MM.1S (cell line): Measurements from ENCODE around the gene MYL5.

ENCODE experiments used
- DNase-seq: peaks from one replicate; pipeline ENCODE4 v3.0.0-alpha.2; 2015
- H2AFZ ChIP-seq: fragments of 300-600 bp; sonication (generic); 2 replicates; pipeline ENCODE4 v1.6.0; 2016; ENCODE audit warnings: antibody characterized with exemption, low read length
- H3F3A ChIP-seq: fragments of 300-600 bp; sonication (generic); 2 replicates; pipeline ENCODE4 v1.6.1; 2016; ENCODE audit warnings: mild to moderate bottlenecking, antibody characterized with exemption, low read length, moderate library complexity, mixed read lengths; ENCODE audit not compliant: insufficient read depth
- H3K27ac ChIP-seq: fragments of 300-600 bp; sonication (generic); 2 replicates; pipeline ENCODE4 v1.5.1; 2016; ENCODE audit warnings: mild to moderate bottlenecking, low read length
- H3K27me3 ChIP-seq: fragments of 300-600 bp; sonication (generic); replicated peaks from 2 replicates; pipeline ENCODE4 v1.6.0; 2016; ENCODE audit warnings: low read length; ENCODE audit not compliant: insufficient read depth
- H3K36me3 ChIP-seq: fragments of 300-600 bp; sonication (generic); replicated peaks from 2 replicates; pipeline ENCODE4 v1.6.1; 2016; ENCODE audit warnings: mild to moderate bottlenecking, low read length, mixed read lengths; ENCODE audit not compliant: insufficient read depth
- H3K4me1 ChIP-seq: fragments of 300-600 bp; sonication (generic); 2 replicates; pipeline ENCODE4 v1.6.1; 2016; ENCODE audit warnings: low read length, mixed read lengths
- H3K4me2 ChIP-seq: fragments of 300-600 bp; sonication (generic); 2 replicates; pipeline ENCODE4 v1.6.0; 2016; ENCODE audit warnings: low read depth, low read length
- H3K4me3 ChIP-seq: fragments of 300-600 bp; sonication (generic); 2 replicates; pipeline ENCODE4 v1.5.1; 2016; ENCODE audit warnings: low read length, mixed read lengths
- H3K79me2 ChIP-seq: fragments of 300-600 bp; sonication (generic); 2 replicates; pipeline ENCODE4 v1.6.1; 2016; ENCODE audit warnings: mixed run types, low read length, mixed read lengths
- H3K9ac ChIP-seq: fragments of 300-600 bp; sonication (generic); 2 replicates; pipeline ENCODE4 v1.6.1; 2016; ENCODE audit warnings: low read length, mixed read lengths
- H3K9me2 ChIP-seq: fragments of 300-600 bp; sonication (generic); replicated peaks from 2 replicates; pipeline ENCODE4 v1.6.1; 2016; ENCODE audit warnings: mild to moderate bottlenecking, low read length, mixed read lengths; ENCODE audit not compliant: insufficient read depth
- H3K9me3 ChIP-seq: fragments of 300-600 bp; sonication (generic); replicated peaks from 2 replicates; pipeline ENCODE4 v1.6.1; 2016; ENCODE audit warnings: mild to moderate bottlenecking, low read length, mixed read lengths; ENCODE audit not compliant: insufficient read depth
- H4K20me1 ChIP-seq: fragments of 300-600 bp; sonication (generic); 2 replicates; pipeline ENCODE4 v1.6.1; 2016; ENCODE audit warnings: mild to moderate bottlenecking, low read length, moderate library complexity, mixed read lengths; ENCODE audit not compliant: insufficient read depth
- CTCF ChIP-seq: fragments of 300-600 bp; sonication (generic); IDR thresholded peaks from 2 replicates; pipeline ENCODE4 v1.5.1; 2016; ENCODE audit warnings: antibody characterized with exemption, low read length, mixed read lengths
- EZH2 ChIP-seq: fragments of 300-600 bp; sonication (generic); optimal IDR thresholded peaks from 2 replicates; pipeline ENCODE3; 2017; ENCODE audit warnings: low read depth, mild to moderate bottlenecking, antibody characterized with exemption, low read length, mixed read lengths
- EZH2phosphoT487 ChIP-seq: fragments of 300-600 bp; sonication (generic); IDR thresholded peaks from 2 replicates; pipeline ENCODE4 v1.6.1; 2018; ENCODE audit warnings: antibody characterized with exemption, low read length

MYL5 gene

GRCh38 chr4:680928-681645 lies 6.7 kb downstream of the MYL5 start:
- Histone ChIP-seq H2AFZ (no peak overlapping the region), H3K4me3 (no peak overlapping the region), H3K9ac (no peak overlapping the region), H3K36me3 (no peaks in the 10 kb centered on the region), H3F3A (no peaks in the 10 kb centered on the region), H3K27ac (no peak overlapping the region), H3K79me2 (no peaks in the 10 kb centered on the region), H4K20me1 (no peaks in the 10 kb centered on the region), H3K4me2 (no peak overlapping the region), H3K27me3 (no peaks in the 10 kb centered on the region), H3K9me2 (no peaks in the 10 kb centered on the region), H3K4me1 (no peaks in the 10 kb centered on the region), H3K9me3 (no peaks in the 10 kb centered on the region)
- no peak for TF ChIP-seq CTCF
- no peak for TF ChIP-seq EZH2phosphoT487
- no peak for TF ChIP-seq EZH2
- DNase-seq, result no peak

GRCh38 chr4:681736-682451 lies 7.6 kb downstream of the MYL5 start:
- no peak for DNase-seq

GRCh38 chr4:682490-683172 lies 8.3 kb downstream of the MYL5 start:
- no peak for DNase-seq
- Histone ChIP-seq H3K9me2 (no peaks in the 10 kb centered on the region), H3F3A (no peaks in the 10 kb centered on the region), H3K4me3 (no peak overlapping the region), H3K79me2 (no peaks in the 10 kb centered on the region), H3K9ac (no peak overlapping the region), H4K20me1 (no peaks in the 10 kb centered on the region), H3K27ac (no peak overlapping the region), H3K36me3 (no peaks in the 10 kb centered on the region), H3K4me1 (no peaks in the 10 kb centered on the region), H3K9me3 (no peaks in the 10 kb centered on the region), H3K27me3 (no peaks in the 10 kb centered on the region), H3K4me2 (no peak overlapping the region), H2AFZ (no peak overlapping the region)
- TF ChIP-seq CTCF, result no peak
- no peak for TF ChIP-seq EZH2phosphoT487
- no peak for TF ChIP-seq EZH2

More at GRCh38 chr4:681736-682451, 7.6 kb downstream of the MYL5 start:
- H3K9me2 ChIP-seq, result no peaks in the 10 kb centered on the region
- H3K4me1 ChIP-seq, result no peaks in the 10 kb centered on the region
- TF ChIP-seq EZH2 (no peak), EZH2phosphoT487 (no peak), CTCF (no peak)
- H3K79me2 ChIP-seq, result no peaks in the 10 kb centered on the region
- no peaks in the 10 kb centered on the region for H3F3A ChIP-seq
- H3K36me3 ChIP-seq, result no peaks in the 10 kb centered on the region
- H3K4me3 ChIP-seq, result no peak overlapping the region
- H3K4me2 ChIP-seq, result no peak overlapping the region
- H3K27me3 ChIP-seq, result no peaks in the 10 kb centered on the region
- no peak overlapping the region for H3K9ac ChIP-seq
- no peak overlapping the region for H3K27ac ChIP-seq
- H4K20me1 ChIP-seq, result no peaks in the 10 kb centered on the region
- H2AFZ ChIP-seq, result no peak overlapping the region
- H3K9me3 ChIP-seq, result no peaks in the 10 kb centered on the region
